Stomach (tissue), 9 donors: ENCODE measurements around the gene TSC22D1. TPM values are rescaled to one million over a fixed set of nuclear protein-coding genes. Genes with fewer than 3 reads are reported as not detected.

ENCODE experiments used
- DNase-seq, 2 donors: peaks; one replicate each; pipeline versions ENCODE4 v3.0.0 to v3.0.0-alpha.2; 2013 to 2019
- H3K27ac ChIP-seq, 5 donors: fragments of 200-600 bp in 4 of 5; sonication (generic) in 4 of 5; one replicate each; pipeline ENCODE4 v1.5.1; 2013 to 2019; ENCODE audit warnings: mild to moderate bottlenecking in 1 of 5, moderate library complexity in 1 of 5
- H3K27me3 ChIP-seq, 3 donors: fragments of 200-600 bp; sonication (generic); one replicate each; pipeline ENCODE4 v1.5.1; 2017 to 2019; ENCODE audit warnings: mixed run types in 1 of 3
- H3K36me3 ChIP-seq, 4 donors: fragments of 200-600 bp; sonication (generic); 1 replicate in 3 of 4; 2 replicates in 1 of 4; pipeline ENCODE4 v1.5.1; 2016 to 2019
- H3K4me1 ChIP-seq, 4 donors: fragments of 200-600 bp; sonication (generic); one replicate each; pipeline ENCODE4 v1.5.1; 2016 to 2019
- H3K4me3 ChIP-seq, 4 donors: fragments of 200-600 bp; sonication (generic) in 3 of 4; one replicate each; pipeline ENCODE4 v1.5.1; 2016 to 2019; ENCODE audit warnings: mild to moderate bottlenecking in 1 of 4
- H3K9me3 ChIP-seq, 4 donors: fragments of 200-600 bp; sonication (generic); one replicate each; pipeline ENCODE4 v1.5.1; 2016 to 2019
- CTCF ChIP-seq, 7 experiments: fragments of 450-650 bp in 4 of 7; fragments of 200-600 bp in 3 of 7; sonication (generic) in 3 of 7; IDR thresholded peaks; one replicate each; pipeline ENCODE4 v1.5.1; 2016 to 2019; ENCODE audit warnings: antibody characterized with exemption in 7 of 7, control low read depth in 2 of 7, mild to moderate bottlenecking in 1 of 7
- EP300 ChIP-seq: sonication (generic); formaldehyde crosslinking; IDR thresholded peaks from one replicate; pipeline ENCODE4 v1.6.1; 2017; ENCODE audit warnings: antibody characterized with exemption
- POLR2A ChIP-seq, 4 donors: fragments of 450-650 bp; IDR thresholded peaks; one replicate each; pipeline ENCODE4 v1.6.1; 2016; ENCODE audit warnings: antibody characterized with exemption in 4 of 4, control low read depth in 2 of 4, mild to moderate bottlenecking in 1 of 4, moderate library complexity in 1 of 4
- POLR2AphosphoS5 ChIP-seq, 3 donors: sonication (generic); formaldehyde crosslinking; IDR thresholded peaks; one replicate each; pipeline ENCODE4 v1.6.1; 2016; ENCODE audit warnings: antibody characterized with exemption in 3 of 3
- WGBS, 5 donors: extraction: QIAGEN DNeasy Blood & Tissue Kit in 3 of 5; methylation state at CpG; one replicate each; pipeline versions ENCODE4 v1.1.5 to v1.1.7; 2013 to 2018; 5-methylcytosine and 5-hydroxymethylcytosine counted together
- intact Hi-C: fragments of 100-400 bp; cut with DNase I; formaldehyde crosslinking; loops from one replicate; pipeline ENCODE4 v1.15.1; 2023; ENCODE audit warnings: low total_unique reads
- polyA plus RNA-seq, 3 donors: library from polyadenylated mRNA; stranded (reverse); fragments of 200-250 nt; gene quantifications; one replicate each; pipeline ENCODE4 v1.2.3, GENCODE V29; 2013
- total RNA-seq, 5 donors: library from RNA; depleted of rRNA; stranded (reverse); fragments of >200 nt; gene quantifications; one replicate each; pipeline versions ENCODE4 v1.1.0 to v1.2.3, GENCODE V29; 2014 to 2016
- donor health status: healthy with polysubstance abuse.
- donor health status: Bipolar disorder and iron deficiency.
- donor health status: healthy.

The TSC22D1 gene
- total and polyA plus RNA-seq, 8 donors, result 26.1 to 195 (median 111) TPM

DNA sequence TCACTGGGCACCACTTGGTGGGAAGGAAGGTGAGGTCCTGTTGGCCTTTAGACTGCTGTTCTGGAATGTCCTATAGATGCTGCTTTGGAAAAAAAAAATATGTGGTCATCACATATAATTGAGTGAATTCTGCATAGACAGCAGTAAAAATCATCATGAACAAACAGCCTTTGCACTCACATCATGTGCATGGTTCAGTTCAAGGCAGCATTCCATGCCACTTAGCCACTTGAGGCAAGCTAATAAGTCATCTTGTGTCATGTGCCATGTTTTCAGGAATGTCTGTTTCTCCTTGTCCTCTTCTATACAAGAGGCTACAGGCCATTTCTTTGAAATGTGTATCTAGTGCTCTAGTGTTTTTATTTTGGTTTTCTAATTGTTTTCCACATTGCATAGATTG is 43.9 kb upstream of the TSC22D1 start:
- Histone ChIP-seq H3K9me3 (no peaks in the 10 kb centered on the region), H3K27ac (no peak overlapping the region), H3K4me3 (no peak overlapping the region), H3K36me3 (no peaks in the 10 kb centered on the region), H3K27me3 (no peaks in the 10 kb centered on the region), H3K4me1 (no peaks in the 10 kb centered on the region)
- intact Hi-C loops, result no loop called here
- DNase-seq, result no peak
- TF ChIP-seq POLR2AphosphoS5 (IDR thresholded peaks at IDR 0.05), result no peak
- TF ChIP-seq EP300, result no peak
- TF ChIP-seq POLR2A (IDR thresholded peaks at IDR 0.05), result no peak
- TF ChIP-seq CTCF (IDR thresholded peaks at IDR 0.05), result no peak

GRCh38 chr13:44619651-44620050 is 43.5 kb upstream of the TSC22D1 start:
- H3K9me3 ChIP-seq, result no peaks in the 10 kb centered on the region
- no peaks in the 10 kb centered on the region for H3K36me3 ChIP-seq
- DNase-seq, result no peak
- TF ChIP-seq POLR2AphosphoS5 (IDR thresholded peaks at IDR 0.05) (no peak), POLR2A (IDR thresholded peaks at IDR 0.05) (no peak), CTCF (IDR thresholded peaks at IDR 0.05) (no peak), EP300 (no peak)
- H3K4me3 ChIP-seq, result no peak overlapping the region
- no peaks in the 10 kb centered on the region for H3K27me3 ChIP-seq
- intact Hi-C loops, result no loop called here
- no peaks in the 10 kb centered on the region for H3K4me1 ChIP-seq
- WGBS, 5 donors, result 89 to 97% (median 95%) methylated on average over 1 of the region's 1 CpG
- no peak overlapping the region for H3K27ac ChIP-seq

DNA sequence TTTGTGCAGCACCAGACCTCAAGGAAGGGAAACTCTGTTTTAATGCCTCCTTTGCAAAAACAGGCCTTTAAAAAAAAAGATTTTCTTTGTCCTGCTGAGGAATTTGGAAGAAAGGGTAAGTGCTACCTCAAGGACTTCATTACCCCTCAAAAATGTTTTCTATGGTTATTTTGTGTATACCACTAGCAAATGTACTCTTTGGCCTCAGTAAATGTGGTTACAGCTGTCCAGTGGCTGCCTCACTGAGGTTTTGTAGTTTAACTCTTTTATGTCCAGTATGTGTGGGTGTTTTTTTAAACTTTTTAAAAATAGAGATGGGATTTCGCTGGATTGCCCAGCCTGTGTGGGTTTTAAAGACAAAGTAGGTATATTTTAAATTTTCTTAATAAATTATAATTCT is 42.2 kb upstream of the TSC22D1 start:
- intact Hi-C loops, result no loop called here
- Histone ChIP-seq H3K9me3 (no peaks in the 10 kb centered on the region), H3K36me3 (no peaks in the 10 kb centered on the region), H3K27me3 (no peaks in the 10 kb centered on the region), H3K27ac (no peak overlapping the region), H3K4me3 (no peak overlapping the region), H3K4me1 (no peaks in the 10 kb centered on the region)
- no peak for DNase-seq
- WGBS, 5 donors, result 67 to 86% (median 74%) methylated on average over 1 of the region's 1 CpG
- TF ChIP-seq POLR2A (IDR thresholded peaks at IDR 0.05), result no peak
- TF ChIP-seq CTCF (IDR thresholded peaks at IDR 0.05), result no peak
- TF ChIP-seq POLR2AphosphoS5 (IDR thresholded peaks at IDR 0.05), result no peak
- no peak for TF ChIP-seq EP300

GRCh38 chr13:44617648-44618047 is 41.5 kb upstream of the TSC22D1 start:
- WGBS, 5 donors, result 79 to 85% (median 83%) methylated on average over 11 of the region's 11 CpGs
- TF ChIP-seq EP300 (no peak), POLR2A (IDR thresholded peaks at IDR 0.05) (no peak), POLR2AphosphoS5 (IDR thresholded peaks at IDR 0.05) (no peak), CTCF (IDR thresholded peaks at IDR 0.05) (no peak)

More at GRCh38 chr13:44617648-44618047, 41.5 kb upstream of the TSC22D1 start:
- no peaks in the 10 kb centered on the region for H3K9me3 ChIP-seq
- no peak overlapping the region for H3K27ac ChIP-seq
- no peak overlapping the region for H3K4me3 ChIP-seq
- intact Hi-C loops, result no loop called here
- H3K36me3 ChIP-seq, result no peaks in the 10 kb centered on the region
- no peaks in the 10 kb centered on the region for H3K27me3 ChIP-seq
- no peaks in the 10 kb centered on the region for H3K4me1 ChIP-seq
- DNase-seq, result no peak
